Hepatocyte (in vitro differentiated cells): ENCODE measurements around the gene AKAP1. TPM values are rescaled to one million over a fixed set of nuclear protein-coding genes. Genes with fewer than 3 reads are reported as not detected.

Experiments used
- DNase-seq: peaks from one replicate; pipeline ENCODE4 v3.0.0-alpha.2; 2016; ENCODE audit warnings: low spot score
- H2AFZ ChIP-seq: fragments of 200-600 bp; sonication (generic); 2 replicates; pipeline ENCODE4 v1.6.0; 2016; ENCODE audit warnings: antibody characterized with exemption, mild to moderate bottlenecking
- H3K27ac ChIP-seq: fragments of 200-600 bp; sonication (generic); 2 replicates; pipeline ENCODE4 v1.5.1; 2016; ENCODE audit warnings: mild to moderate bottlenecking
- H3K27me3 ChIP-seq: fragments of 200-600 bp; sonication (generic); 2 replicates; pipeline ENCODE4 v1.6.1; 2016
- H3K36me3 ChIP-seq: fragments of 200-600 bp; sonication (generic); replicated peaks from 2 replicates; pipeline ENCODE4 v1.5.1; 2016; ENCODE audit warnings: low read depth; ENCODE audit not compliant: insufficient read depth
- H3K4me1 ChIP-seq: fragments of 200-600 bp; sonication (generic); 2 replicates; pipeline ENCODE4 v1.5.1; 2016; ENCODE audit warnings: mild to moderate bottlenecking, moderate library complexity; ENCODE audit not compliant: insufficient read depth
- H3K4me2 ChIP-seq: fragments of 200-600 bp; sonication (generic); 2 replicates; pipeline ENCODE4 v1.6.0; 2016
- H3K4me3 ChIP-seq: fragments of 200-600 bp; sonication (generic); 2 replicates; pipeline ENCODE4 v1.5.1; 2016; ENCODE audit warnings: mild to moderate bottlenecking
- H3K79me2 ChIP-seq: fragments of 200-600 bp; sonication (generic); 2 replicates; pipeline ENCODE4 v1.6.0; 2017; ENCODE audit warnings: mild to moderate bottlenecking
- H3K9me2 ChIP-seq: fragments of 200-600 bp; sonication (generic); replicated peaks from 2 replicates; pipeline ENCODE4 v1.6.0; 2017; ENCODE audit warnings: mild to moderate bottlenecking; ENCODE audit not compliant: insufficient read depth
- H3K9me3 ChIP-seq: fragments of 200-600 bp; sonication (generic); 2 replicates; pipeline ENCODE4 v1.5.1; 2016; ENCODE audit warnings: low read depth, mild to moderate bottlenecking
- H4K20me1 ChIP-seq: fragments of 200-600 bp; sonication (generic); 2 replicates; pipeline ENCODE4 v1.6.0; 2016; ENCODE audit warnings: mild to moderate bottlenecking; ENCODE audit not compliant: insufficient read depth, poor library complexity, severe bottlenecking
- CTCF ChIP-seq: fragments of 200-600 bp; sonication (generic); IDR thresholded peaks from 2 replicates; pipeline ENCODE4 v1.5.1; 2016; ENCODE audit warnings: antibody characterized with exemption, mild to moderate bottlenecking; ENCODE audit not compliant: poor library complexity
- EZH2 ChIP-seq: fragments of 200-600 bp; sonication (generic); IDR thresholded peaks from 2 replicates; pipeline ENCODE4 v1.6.1; 2016; ENCODE audit warnings: antibody characterized with exemption, mild to moderate bottlenecking, borderline replicate concordance
- EZH2phosphoT487 ChIP-seq: fragments of 200-600 bp; sonication (generic); IDR thresholded peaks from one replicate; pipeline ENCODE4 v1.6.1; 2018; ENCODE audit warnings: antibody characterized with exemption, mild to moderate bottlenecking, low read depth, moderate library complexity; ENCODE audit not compliant: unreplicated experiment, severe bottlenecking
- WGBS: methylation state at CpG from one replicate; pipeline ENCODE4 v1.1.6; 2016; ENCODE audit warnings: low lambda C conversion rate; ENCODE audit errors: missing lambda C conversion rate; 5-methylcytosine and 5-hydroxymethylcytosine counted together
- polyA plus RNA-seq: library from polyadenylated mRNA; unstranded; fragments of >200 nt; fragmentation: Nextera tagmentation; extraction: Ambion mirVana; gene quantifications from 2 replicates; pipeline ENCODE4 v1.2.1, GENCODE V29; 2016
- total RNA-seq: library from RNA; depleted of rRNA; stranded (reverse); fragments of >200 nt; gene quantifications from 2 replicates; pipeline ENCODE4 v1.2.3, GENCODE V29; 2014

The AKAP1 gene
- total and polyA plus RNA-seq, 2 experiments from 2014 or later, result 33.0 to 46.7 TPM

GRCh38 chr17:57113656-57114055 is 28.6 kb downstream of the AKAP1 start:
- Histone ChIP-seq H3K9me2 (no peaks in the 10 kb centered on the region), H3K4me1 (peaks cover 12% of the 10 kb centered on the region), H2AFZ (no peak overlapping the region), H4K20me1 (no peaks in the 10 kb centered on the region), H3K4me3 (no peak overlapping the region), H3K4me2 (no peak overlapping the region), H3K27me3 (no peaks in the 10 kb centered on the region), H3K27ac (no peak overlapping the region), H3K36me3 (no peaks in the 10 kb centered on the region), H3K9me3 (no peaks in the 10 kb centered on the region), H3K79me2 (peaks cover 22% of the 10 kb centered on the region)
- no peak for DNase-seq
- WGBS, result 94% methylated on average over 3 of the region's 3 CpGs
- TF ChIP-seq EZH2 (no peak), CTCF (no peak), EZH2phosphoT487 (no peak)

GRCh38 chr17:57114085-57114673 is 29.1 kb downstream of the AKAP1 start:
- 91% methylated on average over 13 of the region's 13 CpGs for WGBS
- Histone ChIP-seq H3K9me3 (no peaks in the 10 kb centered on the region), H3K9me2 (no peaks in the 10 kb centered on the region), H3K4me1 (peaks cover 8% of the 10 kb centered on the region), H4K20me1 (no peaks in the 10 kb centered on the region), H3K79me2 (peaks cover 17% of the 10 kb centered on the region), H3K27me3 (no peaks in the 10 kb centered on the region), H2AFZ (no peak overlapping the region), H3K27ac (no peak overlapping the region), H3K4me2 (no peak overlapping the region), H3K36me3 (no peaks in the 10 kb centered on the region), H3K4me3 (no peak overlapping the region)
- TF ChIP-seq CTCF, result peak; percentile 61
- no peak for TF ChIP-seq EZH2phosphoT487
- peak; percentile 45 for DNase-seq

- H3K9me2 ChIP-seq, result no peaks in the 10 kb centered on the region
- no peaks in the 10 kb centered on the region for H3K9me3 ChIP-seq
- H3K27ac ChIP-seq, result no peak overlapping the region
- 92% methylated on average over 4 of the region's 4 CpGs for WGBS
- H4K20me1 ChIP-seq, result no peaks in the 10 kb centered on the region
- no peak overlapping the region for H3K4me2 ChIP-seq
- no peak overlapping the region for H3K4me3 ChIP-seq
- peaks cover under 1% of the 10 kb centered on the region for H3K4me1 ChIP-seq
- no peak for TF ChIP-seq EZH2
- no peak for TF ChIP-seq CTCF
- TF ChIP-seq EZH2phosphoT487, result no peak
- no peaks in the 10 kb centered on the region for H3K27me3 ChIP-seq
- no peaks in the 10 kb centered on the region for H3K36me3 ChIP-seq
- no peak for DNase-seq
- H2AFZ ChIP-seq, result no peak overlapping the region
- H3K79me2 ChIP-seq, result peaks cover 7% of the 10 kb centered on the region
Measured at GRCh38 chr17:57115377-57115776, 30.3 kb downstream of the AKAP1 start.
